GM23248 (cell line): ENCODE measurements around the gene LRRFIP1.

ENCODE experiments used
- EZH2 ChIP-seq: fragments of 200-600 bp; sonication (generic); IDR thresholded peaks from 2 replicates; pipeline ENCODE4 v1.6.1; 2018; ENCODE audit warnings: antibody characterized with exemption, mild to moderate bottlenecking; ENCODE audit not compliant: insufficient read depth, poor library complexity, severe bottlenecking
- EZH2phosphoT487 ChIP-seq: fragments of 200-600 bp; sonication (generic); IDR thresholded peaks from 2 replicates; pipeline ENCODE4 v1.6.1; 2018; ENCODE audit warnings: antibody characterized with exemption, moderate library complexity, mild to moderate bottlenecking, low read depth; ENCODE audit not compliant: insufficient read depth

- TF ChIP-seq EZH2phosphoT487 (no peak), EZH2 (no peak)
Measured at GRCh38 chr2:237603049-237603717, 24.2 kb upstream of the LRRFIP1 start.
